DND-41 (cell line): ENCODE results near the gene NPC1.
"Not testable (repeated sequence)": the region's sequence is repeated elsewhere in the genome, so short reads cannot be mapped to it uniquely, and the experiment has no call there.

Experiments used
- ATAC-seq: fragments of 200-7000 bp; cut with Tn5 transposase; 3 replicates; pipeline ENCODE4 v1.9.1; 2021; ENCODE audit warnings: low read depth; ENCODE audit not compliant: insufficient read depth
- DNase-seq: peaks from one replicate; pipeline ENCODE4 v3.0.0-alpha.2; 2020
- H2AFZ ChIP-seq: 2 replicates; pipeline ENCODE4 v1.6.0; 2012; ENCODE audit warnings: low read depth, low read length
- H3K27ac ChIP-seq: 2 replicates; pipeline ENCODE4 v1.5.1; 2012; ENCODE audit warnings: low read length, inconsistent platforms
- H3K27me3 ChIP-seq: fragments of 200-600 bp; sonication (generic); 2 replicates; pipeline ENCODE4 v1.6.0; 2012; ENCODE audit warnings: low read length, mild to moderate bottlenecking, inconsistent platforms; ENCODE audit not compliant: insufficient read depth, poor library complexity
- H3K36me3 ChIP-seq: 2 replicates; pipeline ENCODE4 v1.5.1; 2012; ENCODE audit warnings: low read length, inconsistent platforms; ENCODE audit not compliant: insufficient read depth
- H3K4me1 ChIP-seq: 2 replicates; pipeline ENCODE4 v1.5.1; 2012; ENCODE audit warnings: mild to moderate bottlenecking, low read length; ENCODE audit not compliant: insufficient read depth
- H3K4me2 ChIP-seq: 2 replicates; pipeline ENCODE4 v1.6.0; 2012; ENCODE audit warnings: mild to moderate bottlenecking, moderate library complexity, low read length, inconsistent platforms; ENCODE audit not compliant: insufficient read depth
- H3K4me3 ChIP-seq, 2 experiments: fragments of 200-600 bp in 1 of 2; shearing (Covaris generic) in 1 of 2; 2 replicates each; pipeline ENCODE4 v1.5.1; 2012 to 2016; ENCODE audit warnings: inconsistent platforms in 2 of 2, low read length in 2 of 2, mild to moderate bottlenecking in 2 of 2, low read depth in 1 of 2, moderate library complexity in 1 of 2
- H3K79me2 ChIP-seq: 2 replicates; pipeline ENCODE4 v1.6.0; 2012; ENCODE audit warnings: low read length, inconsistent platforms; ENCODE audit not compliant: insufficient read depth
- H3K9ac ChIP-seq: 2 replicates; pipeline ENCODE4 v1.6.0; 2012; ENCODE audit warnings: low read depth, mild to moderate bottlenecking, inconsistent platforms, low read length, moderate library complexity
- H3K9me3 ChIP-seq: 2 replicates; pipeline ENCODE4 v1.5.1; 2012; ENCODE audit warnings: low read length, moderate library complexity, mild to moderate bottlenecking, inconsistent platforms; ENCODE audit not compliant: insufficient read depth, severe bottlenecking
- H4K20me1 ChIP-seq: 2 replicates; pipeline ENCODE4 v1.6.0; 2012; ENCODE audit warnings: low read length; ENCODE audit not compliant: insufficient read depth
- CTCF ChIP-seq: IDR thresholded peaks from 2 replicates; pipeline ENCODE4 v1.5.1; 2012; ENCODE audit warnings: borderline replicate concordance, low read length, moderate library complexity, mild to moderate bottlenecking; ENCODE audit not compliant: poor library complexity, severe bottlenecking; ENCODE audit errors: extremely low read depth
- EZH2 ChIP-seq: IDR thresholded peaks from 3 replicates; pipeline ENCODE4 v1.6.1; 2012; ENCODE audit warnings: borderline replicate concordance, low read depth, mild to moderate bottlenecking, moderate library complexity, low read length, inconsistent platforms; ENCODE audit not compliant: severe bottlenecking

The NPC1 gene

GRCh38 chr18:23616258-23616657 lies 30.0 kb upstream of the NPC1 start:
- H3K4me2 ChIP-seq, result no peak overlapping the region
- H3K4me3 ChIP-seq, result no peak overlapping the region
- no peaks in the 10 kb centered on the region for H3K4me1 ChIP-seq
- ATAC-seq (no peak), DNase-seq (no peak)
- H3K36me3 ChIP-seq, result no peaks in the 10 kb centered on the region
- H2AFZ ChIP-seq, result no peak overlapping the region
- H3K79me2 ChIP-seq, result no peaks in the 10 kb centered on the region
- peaks cover 16% of the 10 kb centered on the region for H3K27me3 ChIP-seq
- H3K9me3 ChIP-seq, result no peaks in the 10 kb centered on the region
- no peaks in the 10 kb centered on the region for H4K20me1 ChIP-seq
- H3K9ac ChIP-seq, result no peak overlapping the region
- TF ChIP-seq EZH2 (no peak), CTCF (no peak)
- H3K27ac ChIP-seq, result no peak overlapping the region

- no peak for TF ChIP-seq CTCF
- TF ChIP-seq EZH2, result no peak
- no peak overlapping the region for H3K4me2 ChIP-seq
- H3K36me3 ChIP-seq, result no peaks in the 10 kb centered on the region
- H3K4me3 ChIP-seq, result no peak overlapping the region
- H3K9ac ChIP-seq, result no peak overlapping the region
- H3K79me2 ChIP-seq, result no peaks in the 10 kb centered on the region
- no peak overlapping the region for H3K27ac ChIP-seq
- no peaks in the 10 kb centered on the region for H4K20me1 ChIP-seq
- H3K9me3 ChIP-seq, result no peaks in the 10 kb centered on the region
- H3K27me3 ChIP-seq, result peaks cover 10% of the 10 kb centered on the region
- H2AFZ ChIP-seq, result no peak overlapping the region
- ATAC-seq (no peak), DNase-seq (no peak)
- no peaks in the 10 kb centered on the region for H3K4me1 ChIP-seq
These were observed 28.6 kb upstream of the NPC1 start for GRCh38 chr18:23614891-23615290.

- no peaks in the 10 kb centered on the region for H4K20me1 ChIP-seq
- TF ChIP-seq EZH2 (no peak), CTCF (no peak)
- DNase-seq (no peak), ATAC-seq (no peak)
- no peak overlapping the region for H3K4me3 ChIP-seq
- no peak overlapping the region for H3K4me2 ChIP-seq
- no peak overlapping the region for H3K27ac ChIP-seq
- no peaks in the 10 kb centered on the region for H3K9me3 ChIP-seq
- H3K9ac ChIP-seq, result no peak overlapping the region
- no peak overlapping the region for H2AFZ ChIP-seq
- H3K36me3 ChIP-seq, result no peaks in the 10 kb centered on the region
- H3K4me1 ChIP-seq, result no peaks in the 10 kb centered on the region
- peaks cover 6% of the 10 kb centered on the region for H3K27me3 ChIP-seq
- H3K79me2 ChIP-seq, result no peaks in the 10 kb centered on the region
These were observed 28.1 kb upstream of the NPC1 start for GRCh38 chr18:23614413-23614812.

GRCh38 chr18:23613091-23613475 lies 26.8 kb upstream of the NPC1 start:
- not testable (repeated sequence) for H3K79me2 ChIP-seq, H3K36me3 ChIP-seq, H3K9ac ChIP-seq, H3K27ac ChIP-seq, H2AFZ ChIP-seq, ATAC-seq, DNase-seq, H3K27me3 ChIP-seq, H4K20me1 ChIP-seq, H3K4me3 ChIP-seq, H3K4me1 ChIP-seq, H3K9me3 ChIP-seq, H3K4me2 ChIP-seq
